Pancreas (tissue), 10 donors: ENCODE data around the gene TOM1L1. TPM values are rescaled to one million over a fixed set of nuclear protein-coding genes. Genes with fewer than 3 reads are reported as not detected.

Source experiments
- ATAC-seq, 4 donors: fragments of 200-7000 bp; cut with Tn5 transposase; one replicate each; pipeline versions ENCODE4 v1.8.0 to v1.9.1; 2020; ENCODE audit warnings: mild to moderate bottlenecking in 4 of 4, moderate library complexity in 4 of 4
- DNase-seq, 6 donors: peaks; one replicate each; pipeline ENCODE4 v3.0.0-alpha.2; 2020
- FAIRE-seq: peaks from 2 replicates; lab custom pipeline; 2012; peaks lifted over from hg19 to GRCh38; lab: Jason Lieb, UNC
- H3K27ac ChIP-seq, 4 donors: fragments of 200-600 bp; sonication (generic); 1 replicate in 3 of 4; 2 replicates in 1 of 4; pipeline versions ENCODE4 v1.5.0 to v1.8.0; 2020
- H3K27me3 ChIP-seq, 4 donors: fragments of 200-600 bp; one replicate each; pipeline ENCODE4 v1.8.0; 2021
- H3K36me3 ChIP-seq, 3 donors: fragments of 200-600 bp; sonication (generic) in 1 of 3; one replicate each; pipeline versions ENCODE4 v1.5.0 to v1.8.0; 2020 to 2021
- H3K4me1 ChIP-seq, 3 donors: fragments of 200-600 bp; one replicate each; pipeline ENCODE4 v1.8.0; 2021
- H3K4me3 ChIP-seq, 4 donors: fragments of 200-600 bp; sonication (generic) in 2 of 4; one replicate each; pipeline versions ENCODE4 v1.5.0 to v1.8.0; 2020 to 2021
- H3K9me3 ChIP-seq, 4 donors: fragments of 200-600 bp; one replicate each; pipeline ENCODE4 v1.8.0; 2021
- WGBS, 2 donors: extraction: QIAGEN DNeasy Blood & Tissue Kit; methylation state at CpG; one replicate each; pipeline ENCODE4 v1.1.7; 2013; 5-methylcytosine and 5-hydroxymethylcytosine counted together
- intact Hi-C, 3 donors: fragments of 100-400 bp; cut with DNase I; formaldehyde crosslinking; loops; one replicate each; pipeline versions ENCODE4 v1.11.1 to v1.14.2; 2022
- polyA plus RNA-seq, 2 donors: library from polyadenylated mRNA; stranded (reverse); fragments of 200-250 nt; gene quantifications; one replicate each; pipeline ENCODE4 v1.2.3, GENCODE V29; 2013
- total RNA-seq, 6 donors: library from RNA; stranded (reverse); fragmentation: NEBNext Ultra II Directional in 4 of 6; extraction: Animal tissue kit (Norgen Biotek cat#: 25700) in 4 of 6; gene quantifications; one replicate each; pipeline versions ENCODE4 v1.2.1 to v1.2.4, GENCODE V29; 2021 to 2023
- TF ChIP-seq, protein P1 (sequence below), 4 donors: fragments of 200-600 bp; sonication (generic) in 3 of 4; IDR thresholded peaks; one replicate each; pipeline versions ENCODE4 v1.5.0 to v1.8.0; 2021; ENCODE audit warnings: antibody characterized with exemption in 4 of 4
- donor health status: healthy with polysubstance abuse.
- donor health status: DM: no; HTN: no; CAD: no; lungs with moderate emphysema.
- donor health status: DM: no; HTN: no; CAD: no.
- donor health status: control.
- donor health status: control.
- donor health status: Bipolar disorder and iron deficiency.
- donor health status: DM: yes; HTN: yes; CAD: no.
- donor health status: DM: no; HTN: no; CAD: no.
- donor health status: DM: no; HTN: no; CAD: no.
- donor health status: DM: yes; HTN: yes; CAD: no.

Gene TOM1L1
- total and polyA plus RNA-seq, 8 donors: 14.2 to 39.0 (median 31.8) TPM

- Histone ChIP-seq H3K27ac (peak overlapping the region in 3 of 4 donors; percentile 8 to 42 (median 24)), H3K4me3 (no peak overlapping the region), H3K9me3 (no peaks in the 10 kb centered on the region), H3K4me1 (peaks cover 15 to 24% (median 18%) of the 10 kb centered on the region in 3 donors), H3K36me3 (no peaks in the 10 kb centered on the region), H3K27me3 (no peaks in the 10 kb centered on the region)
- intact Hi-C loops: no loop called here
- TF ChIP-seq, protein P1, sequence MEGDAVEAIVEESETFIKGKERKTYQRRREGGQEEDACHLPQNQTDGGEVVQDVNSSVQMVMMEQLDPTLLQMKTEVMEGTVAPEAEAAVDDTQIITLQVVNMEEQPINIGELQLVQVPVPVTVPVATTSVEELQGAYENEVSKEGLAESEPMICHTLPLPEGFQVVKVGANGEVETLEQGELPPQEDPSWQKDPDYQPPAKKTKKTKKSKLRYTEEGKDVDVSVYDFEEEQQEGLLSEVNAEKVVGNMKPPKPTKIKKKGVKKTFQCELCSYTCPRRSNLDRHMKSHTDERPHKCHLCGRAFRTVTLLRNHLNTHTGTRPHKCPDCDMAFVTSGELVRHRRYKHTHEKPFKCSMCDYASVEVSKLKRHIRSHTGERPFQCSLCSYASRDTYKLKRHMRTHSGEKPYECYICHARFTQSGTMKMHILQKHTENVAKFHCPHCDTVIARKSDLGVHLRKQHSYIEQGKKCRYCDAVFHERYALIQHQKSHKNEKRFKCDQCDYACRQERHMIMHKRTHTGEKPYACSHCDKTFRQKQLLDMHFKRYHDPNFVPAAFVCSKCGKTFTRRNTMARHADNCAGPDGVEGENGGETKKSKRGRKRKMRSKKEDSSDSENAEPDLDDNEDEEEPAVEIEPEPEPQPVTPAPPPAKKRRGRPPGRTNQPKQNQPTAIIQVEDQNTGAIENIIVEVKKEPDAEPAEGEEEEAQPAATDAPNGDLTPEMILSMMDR (IDR thresholded peaks at IDR 0.05): no peak
- no peak for DNase-seq
- ATAC-seq: no peak
- FAIRE-seq: no peak
Observed at GRCh38 chr17:54971147-54971546, 70.5 kb downstream of the TOM1L1 start.

GRCh38 chr17:54971901-54972300, 71.2 kb downstream of the TOM1L1 start:
- Histone ChIP-seq H3K4me1 (peaks cover 15 to 24% (median 18%) of the 10 kb centered on the region in 3 donors), H3K27ac (no peak overlapping the region), H3K36me3 (no peaks in the 10 kb centered on the region), H3K4me3 (no peak overlapping the region), H3K9me3 (no peaks in the 10 kb centered on the region), H3K27me3 (no peaks in the 10 kb centered on the region)
- DNase-seq: no peak
- TF ChIP-seq, protein P1 (IDR thresholded peaks at IDR 0.05): no peak
- ATAC-seq: no peak
- intact Hi-C loops: no loop called here
- FAIRE-seq: no peak
- 92 to 93% methylated on average over 3 of the region's 3 CpGs for WGBS, 2 donors

DNA sequence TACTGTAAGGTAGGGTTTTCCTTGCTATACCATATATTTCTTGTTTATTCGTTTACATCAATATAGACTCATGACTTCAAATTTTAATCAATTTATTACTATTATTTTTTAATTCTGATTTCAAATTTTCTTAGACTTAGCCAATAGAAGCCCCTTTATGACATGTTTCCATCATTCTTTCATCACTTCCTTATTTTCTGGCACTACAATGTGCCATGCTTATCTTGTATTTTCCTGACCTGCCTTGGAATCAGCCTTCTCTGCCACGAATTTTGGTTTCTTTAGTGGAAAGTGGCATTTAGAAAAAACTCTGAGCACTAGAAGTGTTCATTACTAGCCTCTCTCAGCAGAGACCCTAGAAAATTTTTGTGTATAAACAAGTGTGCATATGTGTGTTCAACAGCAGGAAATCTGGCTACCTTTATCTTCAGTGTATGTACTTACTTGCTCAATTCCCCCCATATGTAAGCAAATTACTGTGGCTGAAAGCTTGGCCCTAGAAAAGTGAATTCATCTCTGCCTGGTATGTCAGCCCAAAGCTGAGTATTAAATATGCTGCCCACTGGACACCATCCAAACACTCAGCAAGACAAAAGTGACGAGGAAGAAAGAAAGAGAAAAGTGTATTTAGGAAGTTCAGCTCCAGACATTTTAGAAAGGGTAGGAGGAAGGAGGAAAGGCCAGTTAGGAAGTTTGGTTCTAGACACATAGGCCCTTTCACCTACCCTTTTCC, 71.9 kb downstream of the TOM1L1 start:
- no peak for ATAC-seq
- Histone ChIP-seq H3K4me3 (no peak overlapping the region), H3K27ac (no peak overlapping the region), H3K9me3 (no peaks in the 10 kb centered on the region), H3K4me1 (peaks cover 12 to 20% (median 18%) of the 10 kb centered on the region in 3 donors), H3K36me3 (no peaks in the 10 kb centered on the region), H3K27me3 (no peaks in the 10 kb centered on the region)
- no peak for DNase-seq
- intact Hi-C loops: no loop called here
- no peak for FAIRE-seq
- 75 to 76% methylated on average over 3 of the region's 3 CpGs for WGBS, 2 donors
- TF ChIP-seq, protein P1 (IDR thresholded peaks at IDR 0.05): no peak

DNA sequence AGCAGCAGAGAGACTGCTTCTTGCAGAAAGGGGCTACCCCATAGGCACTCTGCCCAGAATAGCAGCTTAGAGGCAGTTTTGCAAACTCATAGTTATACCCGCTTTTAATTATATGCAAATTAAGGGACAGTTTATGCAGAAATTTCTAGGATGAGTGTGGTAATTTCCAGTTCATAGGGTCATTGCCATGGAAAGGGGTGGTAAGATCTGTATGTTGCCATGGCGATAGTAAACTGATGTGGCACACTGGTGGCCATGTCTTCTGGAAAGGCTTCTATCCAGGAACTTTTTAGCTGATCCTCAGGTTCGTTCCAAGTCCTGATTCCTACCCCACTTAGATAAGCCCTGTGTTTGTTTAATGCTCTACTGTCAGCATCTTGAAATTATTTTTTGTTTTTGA, 74.1 kb downstream of the TOM1L1 start:
- DNase-seq (no peak), ATAC-seq (no peak), FAIRE-seq (no peak)
- Histone ChIP-seq H3K4me3 (no peak overlapping the region), H3K4me1 (peaks cover 11 to 15% (median 12%) of the 10 kb centered on the region in 3 donors), H3K36me3 (no peaks in the 10 kb centered on the region), H3K9me3 (no peaks in the 10 kb centered on the region), H3K27ac (no peak overlapping the region), H3K27me3 (no peaks in the 10 kb centered on the region)
- intact Hi-C loops: no loop called here
- 73 to 78% methylated on average over 3 of the region's 3 CpGs for WGBS, 2 donors
- TF ChIP-seq, protein P1 (IDR thresholded peaks at IDR 0.05): no peak

- no peaks in the 10 kb centered on the region for H3K9me3 ChIP-seq
- no peak overlapping the region for H3K4me3 ChIP-seq
- TF ChIP-seq, protein P1 (IDR thresholded peaks at IDR 0.05): no peak
- no peaks in the 10 kb centered on the region for H3K27me3 ChIP-seq
- H3K36me3 ChIP-seq: no peaks in the 10 kb centered on the region
- DNase-seq: no peak
- no peak overlapping the region for H3K27ac ChIP-seq
- FAIRE-seq: no peak
- 90 to 98% methylated on average over 3 of the region's 3 CpGs for WGBS, 2 donors
- intact Hi-C loops: no loop called here
- no peak for ATAC-seq
- H3K4me1 ChIP-seq: no peaks in the 10 kb centered on the region
Observed at GRCh38 chr17:54976316-54976715, 75.7 kb downstream of the TOM1L1 start.
